Fibroblast of peridontal ligament (primary cell): ENCODE data around the gene ULK1.
"Not testable (repeated sequence)": the region's sequence is repeated elsewhere in the genome, so short reads cannot be mapped to it uniquely, and the experiment has no call there.

ENCODE experiments used
- DNase-seq: peaks from one replicate; pipeline ENCODE4 v3.0.0-alpha.2; 2010; ENCODE audit errors: extremely low read depth

Gene ULK1

DNA sequence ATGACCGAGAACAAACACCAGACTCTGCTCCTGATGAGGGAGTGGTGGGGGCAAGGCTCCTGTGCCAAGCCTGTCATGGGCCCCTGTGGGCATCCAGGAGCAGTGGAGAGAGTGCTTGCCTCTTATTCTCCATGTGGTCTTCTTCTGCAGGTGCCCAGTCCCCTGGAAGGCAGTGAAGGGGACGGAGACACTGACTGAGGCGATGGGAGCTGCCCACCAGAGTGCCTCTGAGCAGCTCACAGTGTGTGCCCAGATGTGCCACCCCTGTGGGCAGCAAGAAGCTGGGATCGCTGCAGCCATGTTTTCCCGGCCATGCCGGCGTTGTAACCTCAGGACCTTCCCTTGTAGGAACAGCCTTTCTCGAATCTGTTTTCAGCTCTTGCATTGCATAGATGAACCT, 49.0 kb downstream of the ULK1 start:
- DNase-seq = no peak

DNA sequence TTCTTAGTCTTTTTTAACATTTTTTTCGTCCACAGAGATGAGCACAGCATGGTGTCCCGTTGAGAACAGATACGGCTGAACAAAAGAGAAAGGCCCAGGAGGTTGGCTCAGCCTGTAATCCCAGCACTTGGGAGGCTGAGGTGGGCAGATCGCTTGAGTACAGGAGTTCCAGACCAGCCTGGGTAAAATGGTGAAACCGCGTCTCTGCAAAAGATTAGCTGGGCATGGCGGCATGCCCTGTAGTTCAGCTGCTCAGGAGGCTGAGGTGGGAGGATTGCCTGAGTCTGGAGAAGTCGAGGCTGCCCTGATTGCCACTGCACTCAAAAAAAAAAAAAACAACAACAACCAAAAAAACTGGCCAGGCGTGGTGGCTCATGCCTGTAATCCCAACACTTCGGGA, 49.5 kb downstream of the ULK1 start:
- DNase-seq = no peak

DNA sequence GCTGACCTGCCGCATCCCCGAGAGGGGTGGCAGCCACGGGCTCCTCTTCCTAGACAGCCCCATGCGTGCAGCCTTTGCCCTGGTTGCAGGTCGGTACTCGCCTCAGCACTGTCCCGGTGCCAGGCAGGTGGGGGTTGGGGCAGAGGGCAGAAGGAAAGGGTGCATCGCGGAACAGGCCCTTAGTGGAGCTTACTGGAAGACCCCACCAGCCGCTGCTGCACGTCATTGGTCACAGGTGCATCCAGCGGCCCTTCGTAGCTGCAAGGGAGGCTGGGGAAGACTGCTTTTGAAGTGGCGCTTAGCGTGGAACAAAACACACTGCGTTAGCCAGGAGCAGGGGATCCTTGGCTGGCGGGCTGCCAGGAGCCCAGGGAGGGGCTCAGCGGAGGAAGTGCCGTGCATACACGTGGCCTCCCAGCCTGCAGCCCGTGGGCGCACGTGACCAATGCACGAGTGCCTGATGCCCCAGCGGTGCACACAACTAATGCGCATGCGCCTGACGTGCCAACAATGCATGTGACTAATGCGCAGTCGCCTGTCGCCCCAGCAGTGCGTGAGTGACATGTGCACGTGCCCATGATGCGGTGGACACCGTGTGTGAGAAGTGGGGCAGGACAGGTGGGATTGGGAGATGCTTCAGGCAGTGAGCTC, 50.3 kb downstream of the ULK1 start:
- no peak for DNase-seq

DNA sequence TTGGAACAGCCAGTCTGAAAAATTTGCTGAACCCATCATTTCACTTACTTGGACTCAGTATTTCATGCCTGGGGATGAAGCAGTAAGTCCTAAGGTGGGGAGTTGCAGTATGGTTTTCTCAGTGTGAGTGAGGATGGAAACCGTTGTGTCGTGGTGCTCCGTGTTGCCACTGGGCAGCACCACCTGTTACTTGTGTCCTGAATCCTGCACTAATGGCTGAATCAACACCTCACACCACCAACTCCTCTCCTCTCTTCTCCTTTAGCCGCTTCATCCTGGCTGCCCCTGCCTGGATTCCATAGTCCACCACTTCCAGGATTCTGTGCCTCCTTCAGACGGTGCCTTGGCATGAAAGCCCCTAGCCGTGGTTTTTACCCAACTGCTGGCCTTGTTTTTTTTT, 52.3 kb downstream of the ULK1 start:
- DNase-seq = no peak

DNA sequence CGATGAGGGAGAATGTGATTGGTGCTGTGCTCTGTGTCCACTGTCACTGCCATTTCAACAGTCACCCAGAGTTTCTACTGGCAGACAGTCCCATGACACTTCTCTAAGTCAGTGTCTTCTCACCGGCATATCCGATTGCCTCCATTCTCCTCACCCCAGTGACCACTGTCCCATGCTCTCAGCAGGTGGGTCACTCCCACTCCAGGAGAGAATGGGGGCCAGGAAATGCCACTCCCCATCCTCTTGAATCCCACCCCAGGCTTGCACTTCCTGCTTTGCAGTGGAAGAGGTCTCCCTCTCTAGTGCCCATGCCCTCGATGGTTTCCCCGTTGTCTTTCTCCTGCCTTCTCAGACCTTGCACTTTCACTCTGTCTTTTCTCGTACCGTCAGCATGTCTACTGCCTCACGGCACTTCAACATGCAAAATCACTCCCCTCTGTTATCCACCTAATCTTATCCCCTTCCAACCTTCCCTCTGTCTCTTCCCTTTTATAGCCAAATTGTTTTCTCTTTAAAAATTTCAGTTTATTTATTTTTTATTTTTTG, 53.1 kb downstream of the ULK1 start:
- DNase-seq = no peak

DNA sequence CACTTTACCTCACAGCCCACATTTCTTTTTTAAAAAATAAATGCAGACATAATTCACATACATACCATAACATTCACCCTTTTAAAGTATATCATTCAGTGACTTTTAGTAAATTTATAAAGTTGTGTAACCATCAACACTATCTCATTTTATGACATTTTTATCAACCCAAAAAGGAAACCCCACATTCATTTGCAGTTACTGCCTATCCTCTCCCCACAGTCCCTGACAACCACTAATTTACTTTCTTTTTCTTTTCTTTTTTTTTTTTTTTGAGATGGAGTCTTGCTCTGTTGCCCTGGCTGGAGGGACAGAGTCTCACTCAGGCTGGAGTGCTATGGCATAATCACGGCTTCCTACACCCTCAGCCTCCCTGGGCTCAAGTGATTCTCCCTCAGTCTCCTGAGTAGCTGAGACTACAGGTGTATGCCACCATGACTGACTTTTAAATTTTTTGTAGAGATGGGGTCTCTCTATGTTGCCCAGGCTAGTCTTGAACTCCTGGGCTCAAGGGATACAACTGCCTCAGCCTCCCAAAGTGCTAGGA, 53.8 kb downstream of the ULK1 start:
- DNase-seq = no peak

DNA sequence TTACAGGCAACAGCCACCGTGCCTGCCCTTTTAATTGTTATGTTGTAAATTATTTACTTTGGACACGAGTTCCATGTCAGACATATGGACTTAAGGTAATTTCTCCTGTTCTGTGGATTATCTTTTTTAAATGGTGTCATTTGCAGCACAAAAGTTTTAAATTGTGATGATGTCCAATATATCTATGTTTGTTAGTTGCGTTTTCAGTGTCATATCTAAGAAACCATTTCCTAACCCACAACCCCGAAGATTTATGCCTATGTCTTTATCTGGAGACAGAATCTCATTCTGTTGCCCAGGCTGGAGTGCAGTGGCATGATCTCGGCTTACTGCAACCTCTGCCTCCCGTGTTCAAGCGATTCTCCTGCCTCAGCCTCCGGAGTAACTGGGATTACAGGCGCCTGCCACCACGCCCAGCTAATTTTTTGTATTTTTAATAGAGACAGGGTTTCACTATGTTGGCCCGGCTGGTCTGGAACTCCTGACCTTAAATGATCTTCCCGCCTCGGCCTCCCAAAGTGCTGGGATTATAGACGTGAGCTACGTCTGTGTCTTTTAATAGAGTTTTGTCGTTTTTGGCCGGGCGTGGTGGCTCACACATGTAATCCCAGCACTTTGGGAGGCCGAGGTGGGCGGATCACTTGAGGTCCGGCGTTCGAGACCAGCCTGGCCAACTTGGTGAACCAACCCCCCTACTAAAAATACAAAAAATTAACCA, 54.5 kb downstream of the ULK1 start:
- DNase-seq = not testable (repeated sequence)

DNA sequence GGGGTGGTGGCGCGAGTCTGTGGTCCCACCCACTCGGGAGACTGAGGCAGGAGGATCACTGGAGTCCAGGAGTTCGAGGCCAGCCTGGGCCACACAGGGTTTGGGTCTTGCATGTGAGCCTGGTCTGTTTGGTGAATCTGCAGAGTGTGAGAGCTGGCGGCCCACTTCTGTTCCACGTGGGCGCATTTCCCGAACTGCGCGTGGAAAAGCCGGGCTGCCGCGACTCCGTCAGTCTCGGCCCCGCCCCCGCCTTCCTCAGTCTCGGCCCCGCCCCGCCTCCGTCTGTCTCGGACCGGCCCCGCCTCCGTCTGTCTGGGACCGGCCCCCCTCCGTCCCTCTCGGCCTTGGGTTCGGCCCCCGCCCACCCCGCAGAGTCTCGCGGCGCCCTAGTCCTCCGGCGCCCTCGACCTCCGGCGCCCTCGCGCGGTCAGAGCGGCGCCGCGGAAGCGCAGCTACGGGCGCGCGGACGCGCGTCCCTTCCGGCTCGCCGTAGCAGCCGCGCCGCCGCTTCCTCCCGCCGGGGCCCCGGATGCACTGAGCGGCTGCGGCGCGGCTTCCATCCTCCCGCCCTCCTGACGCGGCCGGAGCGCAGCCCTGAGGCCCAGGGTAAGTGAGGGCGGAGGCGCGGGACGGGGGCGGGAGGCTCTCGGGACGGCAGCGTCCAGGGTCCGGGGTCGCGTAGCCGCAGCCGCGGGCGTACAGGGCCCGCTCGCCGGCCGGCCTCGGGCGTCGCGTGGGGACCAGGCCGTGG, 55.2 kb downstream of the ULK1 start, which contains the start of gene EP400:
Gene EP400 (plus strand): TSS at position 512 of the 751 bp plus-strand sequence. CDS start 10,678 bp downstream, outside the sequence.
- peak; percentile 86 for DNase-seq

DNA sequence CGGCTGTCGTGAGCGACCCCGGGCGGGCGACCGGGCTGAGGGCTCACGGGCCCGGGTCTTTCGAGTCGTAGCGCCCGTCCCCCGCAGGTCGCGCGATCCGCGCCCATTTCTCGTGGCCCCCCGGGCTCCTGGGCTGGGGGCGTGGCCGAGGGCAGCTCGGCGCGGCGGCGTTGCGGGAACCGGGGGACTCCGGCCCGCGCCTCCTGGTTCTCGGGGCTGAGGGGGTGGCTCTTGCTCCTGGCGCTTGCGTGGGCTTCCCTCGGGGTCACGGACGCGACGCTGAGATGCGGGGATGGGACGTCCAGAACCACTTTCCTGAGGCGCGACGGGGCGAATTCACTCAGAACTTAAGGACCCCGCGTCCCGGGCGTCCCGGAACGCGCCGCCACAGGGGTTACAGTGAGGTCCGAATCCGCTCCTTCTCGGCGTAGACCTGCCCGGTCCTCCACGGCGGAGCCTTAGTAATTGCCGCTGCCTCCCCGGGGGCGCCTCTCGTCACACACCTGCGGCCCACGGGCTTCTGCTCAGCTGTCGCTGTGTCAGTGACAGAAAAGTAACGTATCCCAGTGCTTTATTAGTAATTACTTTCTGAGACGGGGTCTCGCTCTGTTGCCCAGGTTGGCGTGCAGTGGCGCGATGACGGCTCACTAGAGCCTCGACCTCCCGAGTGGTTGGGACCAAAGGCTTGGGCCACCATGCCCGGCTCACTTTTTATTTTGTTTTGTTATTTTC, 55.9 kb downstream of the ULK1 start:
- no peak for DNase-seq

DNA sequence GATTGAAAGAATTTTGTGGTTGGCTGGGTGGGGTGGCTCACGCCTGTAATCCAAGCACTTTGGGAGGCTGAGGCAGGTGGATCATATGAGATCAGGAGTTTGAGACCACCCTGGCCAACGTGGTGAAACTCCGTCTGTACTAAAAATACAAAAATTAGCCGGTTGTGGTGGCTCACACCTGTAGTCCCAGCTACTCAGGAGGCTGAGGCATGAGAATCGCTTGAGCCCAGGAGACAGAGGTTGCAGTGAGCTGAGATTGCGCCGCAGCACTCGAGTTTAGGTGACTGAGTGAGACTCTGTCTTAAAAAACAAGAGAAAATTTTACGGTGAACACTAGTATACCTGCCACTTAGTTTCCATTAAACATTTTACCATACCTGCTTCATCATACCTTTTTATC, 59.4 kb downstream of the ULK1 start:
- not testable (repeated sequence) for DNase-seq

DNA sequence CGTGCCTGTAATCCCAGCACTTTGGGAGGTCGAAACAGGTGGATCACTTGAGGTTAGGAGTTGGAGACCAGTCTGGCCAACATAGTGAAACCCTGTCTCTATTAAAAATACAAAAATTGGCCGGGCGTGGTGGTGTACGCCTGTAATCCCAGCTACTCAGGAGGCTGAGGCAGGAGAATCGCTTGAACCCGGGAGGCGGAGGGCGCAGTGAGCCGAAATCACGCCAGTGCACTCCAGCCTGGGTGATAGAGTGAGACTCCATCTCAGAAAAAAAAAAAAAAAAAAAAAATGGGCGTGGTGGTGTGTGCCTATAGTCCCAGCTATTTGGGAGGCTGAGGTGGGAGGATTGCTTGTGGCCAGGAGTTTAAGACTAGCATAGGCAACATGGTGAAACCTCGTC, 60.0 kb downstream of the ULK1 start:
- not testable (repeated sequence) for DNase-seq

DNA sequence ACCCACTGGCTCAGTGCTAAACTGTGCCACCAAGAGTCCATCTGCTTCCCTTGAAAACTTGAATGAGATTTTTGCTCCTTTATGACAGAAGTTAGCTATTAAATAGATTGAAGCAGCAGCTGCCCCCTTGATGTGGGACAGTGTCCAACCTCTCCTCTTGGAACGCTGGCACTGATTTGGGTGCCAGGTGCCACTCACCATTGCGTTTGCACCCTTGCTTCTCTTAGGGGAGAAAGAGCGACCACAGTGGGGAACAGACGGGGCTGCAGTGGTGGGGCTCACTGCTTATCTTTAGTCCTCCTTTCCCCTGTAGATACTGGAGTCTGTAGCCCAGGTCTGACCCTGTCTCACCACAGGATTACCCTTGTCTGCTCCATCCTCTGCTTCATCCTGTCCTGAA, 64.7 kb downstream of the ULK1 start:
- no peak for DNase-seq

DNA sequence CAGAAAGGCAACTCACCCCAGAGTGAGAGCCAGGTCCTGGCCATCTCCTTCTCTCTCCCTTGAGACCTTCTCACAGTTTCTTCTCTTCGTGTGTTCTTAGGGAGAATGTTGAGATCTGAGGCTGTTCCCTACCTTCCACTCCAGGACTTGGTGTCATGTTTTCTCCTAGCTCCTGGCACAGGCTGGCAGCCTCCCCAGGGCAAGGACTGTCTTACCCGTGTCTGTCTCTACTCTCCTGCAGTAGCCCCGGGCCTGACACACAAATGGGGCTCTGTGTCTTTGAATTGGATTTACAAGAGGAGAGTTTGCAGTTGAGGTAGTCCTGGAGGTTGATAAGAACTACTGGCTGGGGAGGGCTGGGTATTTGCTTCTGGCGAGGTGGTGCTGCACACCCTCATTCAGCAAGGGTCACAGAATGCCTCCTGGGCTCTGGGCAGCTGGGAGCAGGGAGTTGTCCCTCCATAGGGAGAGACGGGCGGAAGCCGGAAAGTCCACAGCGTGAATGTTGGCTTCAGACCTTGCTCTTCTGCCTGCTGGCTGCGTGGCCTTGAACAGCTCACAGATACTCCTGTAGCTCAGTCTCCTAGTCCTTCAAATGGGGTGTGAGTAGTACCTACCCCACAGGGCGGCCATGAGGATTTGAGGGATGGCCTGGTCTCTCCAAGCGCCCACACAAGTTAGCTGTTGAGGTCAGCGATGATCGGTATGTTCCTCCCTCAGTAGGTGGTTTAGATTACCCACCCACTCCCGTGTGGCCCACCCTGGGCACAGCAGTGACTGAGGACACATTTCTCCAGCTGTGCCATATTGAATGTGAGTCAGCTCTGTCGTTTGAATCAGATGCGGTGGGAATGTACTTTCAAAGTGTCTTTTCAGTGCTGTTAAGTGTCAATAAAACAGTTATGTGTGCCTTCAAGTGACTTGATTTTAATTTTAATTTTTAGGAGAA, 65.5 kb downstream of the ULK1 start:
- DNase-seq = no peak

DNA sequence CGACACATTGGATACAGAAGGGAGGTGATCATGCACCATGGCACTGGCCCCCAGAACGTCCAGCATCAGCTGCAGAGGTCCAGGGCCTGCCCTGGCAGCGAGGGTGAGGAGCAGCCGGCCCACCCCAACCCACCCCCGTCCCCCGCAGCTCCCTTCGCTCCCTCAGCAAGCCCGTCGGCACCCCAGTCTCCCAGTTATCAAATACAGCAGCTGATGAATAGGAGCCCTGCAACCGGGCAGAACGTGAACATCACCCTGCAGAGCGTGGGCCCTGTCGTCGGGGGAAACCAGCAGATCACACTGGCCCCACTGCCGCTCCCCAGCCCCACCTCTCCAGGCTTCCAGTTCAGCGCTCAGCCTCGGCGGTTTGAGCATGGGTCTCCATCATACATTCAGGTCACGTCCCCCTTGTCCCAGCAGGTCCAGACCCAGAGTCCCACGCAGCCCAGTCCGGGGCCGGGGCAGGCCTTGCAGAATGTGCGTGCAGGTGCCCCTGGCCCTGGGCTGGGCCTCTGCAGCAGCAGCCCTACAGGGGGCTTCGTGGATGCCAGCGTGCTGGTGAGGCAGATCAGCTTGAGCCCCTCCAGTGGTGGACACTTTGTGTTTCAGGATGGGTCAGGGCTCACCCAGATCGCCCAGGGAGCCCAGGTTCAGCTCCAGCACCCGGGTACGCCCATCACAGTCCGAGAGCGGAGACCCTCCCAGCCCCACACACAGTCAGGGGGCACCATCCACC, 66.3 kb downstream of the ULK1 start:
- DNase-seq = not testable (repeated sequence)

DNA sequence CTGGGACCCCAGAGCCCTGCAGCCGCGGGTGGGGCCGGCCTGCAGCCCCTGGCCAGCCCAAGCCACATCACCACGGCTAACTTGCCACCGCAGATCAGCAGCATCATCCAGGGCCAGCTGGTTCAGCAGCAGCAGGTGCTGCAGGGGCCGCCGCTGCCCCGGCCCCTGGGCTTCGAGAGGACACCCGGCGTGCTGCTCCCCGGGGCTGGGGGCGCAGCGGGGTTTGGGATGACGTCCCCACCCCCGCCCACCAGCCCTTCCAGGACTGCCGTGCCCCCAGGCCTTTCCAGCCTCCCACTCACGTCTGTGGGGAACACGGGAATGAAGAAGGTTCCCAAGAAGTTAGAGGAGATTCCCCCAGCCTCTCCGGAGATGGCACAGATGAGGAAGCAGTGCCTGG, 66.9 kb downstream of the ULK1 start:
- not testable (repeated sequence) for DNase-seq

DNA sequence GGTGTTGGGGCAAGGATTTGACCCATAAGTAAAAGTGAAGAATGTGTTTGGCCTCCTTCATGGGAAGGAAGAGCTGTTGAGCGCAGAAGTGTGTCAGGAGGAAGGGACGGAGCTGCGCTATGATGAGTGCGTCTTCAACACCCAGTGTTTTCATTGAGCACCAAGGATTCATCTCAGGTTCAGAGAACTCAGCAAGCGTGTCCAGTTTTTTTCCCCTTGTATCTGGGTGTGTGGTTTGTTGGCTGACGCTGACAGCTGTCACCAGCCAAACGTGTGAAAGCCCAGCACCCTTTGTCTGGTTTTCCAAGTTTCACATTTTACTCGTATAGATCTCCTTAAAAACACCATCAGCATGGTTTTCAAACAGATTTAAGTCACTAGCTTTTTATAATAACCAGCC, 67.6 kb downstream of the ULK1 start:
- no peak for DNase-seq

DNA sequence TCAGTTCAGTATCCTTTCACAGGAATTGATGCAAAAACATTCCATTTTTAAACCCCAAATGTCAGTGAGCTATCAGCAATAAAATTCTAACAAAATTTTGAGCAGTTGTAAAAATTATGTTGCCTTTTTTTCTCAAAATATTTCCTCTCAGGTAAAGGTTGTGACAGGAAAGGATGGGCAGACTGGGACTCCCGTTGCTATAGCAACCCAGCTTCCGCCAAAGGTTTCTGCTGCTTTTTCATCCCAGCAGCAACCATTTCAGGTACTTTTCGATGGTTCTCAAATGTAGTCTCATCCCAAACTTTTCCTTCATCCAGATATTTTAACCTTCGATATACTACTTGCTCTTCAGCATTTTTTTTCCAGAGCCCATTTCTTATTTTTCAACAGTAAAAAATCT, 69.0 kb downstream of the ULK1 start:
- no peak for DNase-seq

DNA sequence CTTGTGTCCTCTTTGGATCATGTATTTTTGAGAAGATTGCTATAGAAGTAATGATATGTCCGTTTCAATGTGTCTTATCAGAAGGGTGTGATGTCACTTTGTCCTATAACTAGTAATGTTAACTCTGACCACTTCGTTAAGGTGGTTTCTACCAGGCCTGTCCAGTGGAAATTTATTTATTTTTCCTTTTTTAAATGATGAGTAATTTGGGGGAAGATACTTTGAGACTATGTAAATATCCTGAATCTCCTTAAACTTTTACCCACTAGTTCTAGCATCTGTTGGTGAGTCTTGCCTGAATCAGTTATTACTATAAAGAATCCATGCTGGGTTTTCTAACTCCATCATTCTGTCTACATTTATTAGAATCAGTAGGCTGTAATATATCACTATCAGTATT, 70.7 kb downstream of the ULK1 start:
- DNase-seq = peak; percentile 26

DNA sequence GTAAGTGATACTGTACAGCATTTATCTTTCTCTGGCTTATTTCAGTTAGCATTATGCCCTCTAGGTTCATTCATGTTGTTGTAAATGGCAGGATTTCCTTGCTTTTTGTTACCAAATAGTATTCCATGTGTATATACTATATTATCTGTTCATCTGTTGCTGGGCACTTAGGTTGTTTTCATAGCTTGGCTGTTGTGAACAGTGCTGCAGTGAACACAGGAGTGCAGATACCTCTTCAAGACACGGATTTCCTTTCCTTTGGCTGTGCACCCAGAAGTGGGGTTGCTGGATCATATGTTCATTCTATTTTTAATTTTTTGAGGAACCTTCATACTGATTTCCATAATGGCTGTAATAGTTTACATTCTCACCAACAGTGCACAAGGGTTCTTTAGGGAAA, 76.8 kb downstream of the ULK1 start:
- no peak for DNase-seq
